NB4 (cell line): ENCODE measurements around the gene SURF2.

Source experiments
- DNase-seq: peaks from one replicate; pipeline ENCODE4 v3.0.0; 2010; ENCODE audit warnings: low read depth
- H3K4me3 ChIP-seq: one replicate; pipeline ENCODE4 v1.5.1; 2011; ENCODE audit warnings: mild to moderate bottlenecking, low read depth, low read length, moderate library complexity
- CTCF ChIP-seq: IDR thresholded peaks from one replicate; pipeline ENCODE4 v1.5.1; 2012; ENCODE audit warnings: low read depth, low read length
- MYC ChIP-seq: IDR thresholded peaks from 2 replicates; pipeline ENCODE4 v1.6.1; 2011; ENCODE audit warnings: low read depth, low read length
- POLR2A ChIP-seq: IDR thresholded peaks from 2 replicates; pipeline ENCODE4 v1.6.1; 2011; ENCODE audit warnings: mild to moderate bottlenecking; ENCODE audit not compliant: insufficient read length; ENCODE audit errors: extremely low read depth
- TF ChIP-seq, protein P1 (sequence below): IDR thresholded peaks from 2 replicates; pipeline ENCODE4 v1.6.1; 2011; ENCODE audit warnings: low read depth, low read length

The SURF2 gene

GRCh38 chr9:133351908-133352634 lies 4.3 kb upstream of the SURF2 start:
- TF ChIP-seq POLR2A (peak; percentile 10), CTCF (peak; percentile 78), MYC (0 out of 2 replicates have a peak, but pooled peaks have one; percentile 7)
- TF ChIP-seq, protein P1, sequence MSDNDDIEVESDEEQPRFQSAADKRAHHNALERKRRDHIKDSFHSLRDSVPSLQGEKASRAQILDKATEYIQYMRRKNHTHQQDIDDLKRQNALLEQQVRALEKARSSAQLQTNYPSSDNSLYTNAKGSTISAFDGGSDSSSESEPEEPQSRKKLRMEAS: 0 out of 2 replicates have a peak, but pooled peaks have one; percentile 3
- H3K4me3 ChIP-seq: no peak overlapping the region
- peak; percentile 90 for DNase-seq

DNA sequence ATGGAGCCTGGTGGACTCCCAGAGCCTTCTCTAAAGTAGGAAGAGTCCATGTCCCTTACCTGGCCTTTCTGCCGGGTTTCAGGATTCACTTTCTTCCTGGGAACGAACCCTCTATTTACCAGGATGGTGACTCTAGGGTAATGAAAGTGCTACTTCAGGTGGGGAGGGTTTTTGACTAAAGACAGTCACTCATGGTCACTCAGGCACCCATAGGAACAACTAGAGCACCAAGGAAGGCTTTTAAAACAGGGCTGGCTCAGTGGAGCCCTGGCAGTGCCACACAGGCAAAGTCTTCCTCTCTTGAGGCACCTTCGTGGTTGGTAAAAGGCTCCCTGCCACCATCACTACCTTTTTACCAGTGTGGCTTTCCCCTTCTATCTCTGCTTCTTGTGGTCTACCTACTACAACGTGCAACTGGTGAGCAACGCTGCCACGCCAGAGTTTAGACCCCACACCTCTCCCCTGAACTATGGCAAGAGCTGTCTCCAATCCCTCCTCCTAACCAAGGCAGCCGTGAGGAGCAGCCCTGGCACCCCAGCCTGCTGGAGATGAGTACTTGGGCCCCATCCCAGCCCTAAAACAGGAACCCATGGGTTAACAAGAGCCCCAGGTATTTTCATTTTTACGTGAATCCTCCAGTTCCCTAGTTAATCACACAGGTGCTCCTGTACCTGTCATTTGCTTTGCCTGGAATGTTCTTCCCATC lies 3.6 kb upstream of the SURF2 start:
- H3K4me3 ChIP-seq: no peak overlapping the region
- TF ChIP-seq CTCF (no peak), POLR2A (no peak), MYC (no peak)
- TF ChIP-seq, protein P1: no peak
- DNase-seq: peak; percentile 40

DNA sequence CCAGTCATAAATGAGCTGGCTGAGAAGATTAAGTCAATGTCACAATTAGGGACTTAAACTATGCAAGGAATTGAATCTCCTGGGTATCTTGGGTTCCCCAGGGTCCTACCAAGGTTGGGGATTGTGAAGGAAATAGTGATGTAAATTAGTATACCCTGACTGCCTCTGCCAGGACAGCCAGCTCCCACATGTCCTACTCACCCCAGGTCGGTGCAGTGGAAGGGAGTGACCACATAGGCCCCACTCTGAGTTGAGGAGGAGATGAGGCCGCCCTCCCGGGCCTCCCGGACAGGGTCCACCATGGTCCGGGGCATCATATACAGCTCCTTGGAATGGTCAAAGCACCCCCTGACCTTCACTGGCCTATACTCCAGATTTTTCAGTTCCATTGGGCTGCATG lies 2.8 kb upstream of the SURF2 start:
- no peak overlapping the region for H3K4me3 ChIP-seq
- DNase-seq: peak; percentile 35
- TF ChIP-seq CTCF: no peak
- no peak for TF ChIP-seq MYC

GRCh38 chr9:133354766-133355165 lies 1.6 kb upstream of the SURF2 start:
- DNase-seq: peak; percentile 78
- TF ChIP-seq POLR2A (no peak), CTCF (no peak), MYC (no peak)
- TF ChIP-seq, protein P1: peak; percentile 6; the same call in 1 of the 2 replicates
- peak overlapping the region; percentile 85 for H3K4me3 ChIP-seq

DNA sequence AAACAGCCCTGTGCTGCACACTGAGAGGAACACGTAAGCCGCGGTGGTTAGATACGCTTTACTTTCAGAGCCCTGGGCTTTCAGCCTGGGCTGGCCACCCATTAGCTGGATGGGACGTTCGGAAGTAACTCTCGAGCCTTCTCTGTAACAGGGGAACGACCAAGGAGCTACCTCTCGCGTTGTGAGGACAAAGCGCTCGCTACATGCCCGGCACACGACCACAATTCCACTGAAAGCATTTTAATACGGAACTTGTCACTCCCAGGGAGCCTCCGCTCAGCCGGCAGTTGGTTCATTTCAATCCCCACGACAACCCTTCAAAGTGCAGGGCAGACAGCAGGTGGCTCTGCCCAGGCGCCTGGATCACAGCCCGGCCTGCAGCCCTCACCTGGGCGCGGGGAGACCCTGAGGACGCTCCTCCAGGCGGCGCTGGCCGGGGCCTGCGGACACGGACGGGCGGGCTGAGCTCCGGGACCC lies 431 bp upstream of the SURF2 start:
- DNase-seq: peak; percentile 47
- TF ChIP-seq POLR2A (no peak), MYC (no peak), CTCF (no peak)
- TF ChIP-seq, protein P1: no peak
- H3K4me3 ChIP-seq: peak overlapping the region; percentile 85
